HG02571 (cell line): ENCODE results near the gene TBC1D10A.

Source experiments
- ATAC-seq: cut with Tn5 transposase; IDR thresholded peaks from one replicate; pipeline ENCODE4 v1.9.1; 2021; ENCODE audit warnings: mild to moderate bottlenecking, moderate library complexity; ENCODE audit not compliant: unreplicated experiment

Gene TBC1D10A

DNA sequence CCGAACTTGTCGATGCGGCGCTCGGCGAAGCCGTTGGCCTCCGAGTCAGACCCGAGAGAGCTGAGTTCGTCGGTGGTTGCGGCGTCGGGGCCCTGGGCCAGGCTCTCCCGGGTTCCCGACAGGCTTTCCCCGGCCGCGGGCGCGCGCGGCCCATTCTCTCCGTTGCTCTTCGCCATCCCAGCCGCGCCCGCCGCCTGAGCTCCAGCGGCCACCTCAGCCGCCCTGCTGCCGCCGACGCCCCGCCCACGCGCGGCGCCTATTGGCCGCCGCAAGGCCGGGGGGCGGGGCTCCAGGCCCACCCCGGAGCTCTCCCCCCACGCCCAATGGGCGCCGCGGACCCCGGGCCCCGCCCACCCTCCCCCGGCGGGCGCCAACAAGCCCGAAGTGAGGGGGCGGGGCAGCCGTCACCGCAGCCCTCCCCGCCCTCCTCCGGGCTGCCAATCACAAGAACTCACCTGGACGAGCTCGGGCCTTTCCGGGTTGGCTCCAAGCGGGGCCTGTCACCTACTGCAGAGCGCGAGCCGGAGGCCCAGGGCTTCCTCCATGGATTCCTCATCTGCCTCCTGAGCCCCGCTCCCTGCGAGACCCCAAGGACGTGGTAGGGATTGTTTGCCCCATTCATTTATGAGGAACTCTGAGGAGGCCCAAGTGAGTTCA lies at the start of gene TBC1D10A:
TSS of gene TBC1D10A (minus strand) at position 236 of the 657 bp plus-strand sequence. CDS start at position 176, 60 bp downstream.
- peak; percentile 75 for ATAC-seq

DNA sequence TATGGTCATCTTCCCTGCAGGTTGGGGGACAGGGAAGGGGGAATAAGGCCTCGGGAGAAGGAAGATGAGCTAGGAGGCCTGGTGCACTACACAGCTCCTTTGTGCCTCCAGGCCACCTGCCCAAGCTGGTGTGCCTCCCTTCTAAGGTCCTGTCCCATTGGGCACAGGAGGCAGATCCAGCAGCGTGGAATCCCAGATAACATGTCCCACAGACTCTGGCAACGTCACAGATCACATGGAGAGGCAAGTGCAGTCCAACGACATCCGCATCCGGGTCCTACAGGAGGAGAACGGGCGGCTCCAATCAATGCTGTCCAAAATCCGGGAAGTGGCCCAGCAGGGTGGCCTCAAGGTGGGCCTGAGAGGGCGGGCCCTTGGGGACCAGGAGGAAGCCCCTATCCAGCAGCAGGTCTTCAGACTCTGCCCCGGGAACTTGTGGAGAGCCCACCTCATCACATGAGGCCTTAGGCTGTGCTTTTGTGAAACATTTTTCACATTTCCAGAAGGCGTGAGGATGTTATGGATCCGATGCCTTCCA lies 48.6 kb upstream of the TBC1D10A start:
- ATAC-seq = no peak

- ATAC-seq = no peak
Measured at GRCh38 chr22:30373331-30374325, 46.9 kb upstream of the TBC1D10A start.

DNA sequence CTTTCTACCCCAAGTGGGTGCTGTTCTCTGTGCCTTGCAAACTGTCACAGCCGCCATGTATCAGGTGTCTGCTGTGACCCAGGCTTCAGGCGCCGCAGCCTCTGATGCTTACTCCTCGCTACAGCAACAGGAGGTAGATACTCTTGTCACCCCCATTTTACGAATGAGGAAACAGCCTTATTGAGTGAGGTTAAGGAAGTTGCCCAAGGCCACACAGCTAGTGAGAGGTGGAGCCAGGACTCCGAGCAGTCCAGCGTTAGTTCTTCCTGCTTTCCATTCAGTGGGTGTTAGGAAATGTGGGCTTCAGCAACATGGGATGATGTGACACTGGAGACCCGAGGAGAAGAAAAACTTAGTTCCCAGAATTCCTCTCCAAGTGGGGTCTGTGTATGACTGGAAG lies 46.2 kb upstream of the TBC1D10A start:
- no peak for ATAC-seq

GRCh38 chr22:30371981-30372380 lies 45.2 kb upstream of the TBC1D10A start:
- ATAC-seq = no peak

DNA sequence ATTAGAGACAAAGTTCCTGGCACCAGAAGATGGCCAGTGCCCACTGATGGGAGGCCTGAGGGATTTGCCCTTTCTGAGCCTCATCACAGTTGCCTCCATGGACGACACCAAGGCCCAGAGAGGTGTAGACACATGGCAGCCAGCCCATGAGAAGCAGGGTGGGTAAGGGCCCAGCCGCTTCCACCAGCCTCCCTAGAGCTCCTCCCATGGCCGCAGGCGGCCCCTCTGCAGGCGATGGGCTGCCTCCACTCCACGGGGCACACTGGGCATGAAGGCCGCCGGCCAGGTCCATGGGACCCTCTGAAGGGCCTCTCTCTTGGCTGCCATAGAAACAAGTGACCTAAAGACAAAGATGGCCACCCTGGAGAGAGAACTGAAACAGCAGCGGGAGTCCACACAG lies 44.6 kb upstream of the TBC1D10A start:
- no peak for ATAC-seq

DNA sequence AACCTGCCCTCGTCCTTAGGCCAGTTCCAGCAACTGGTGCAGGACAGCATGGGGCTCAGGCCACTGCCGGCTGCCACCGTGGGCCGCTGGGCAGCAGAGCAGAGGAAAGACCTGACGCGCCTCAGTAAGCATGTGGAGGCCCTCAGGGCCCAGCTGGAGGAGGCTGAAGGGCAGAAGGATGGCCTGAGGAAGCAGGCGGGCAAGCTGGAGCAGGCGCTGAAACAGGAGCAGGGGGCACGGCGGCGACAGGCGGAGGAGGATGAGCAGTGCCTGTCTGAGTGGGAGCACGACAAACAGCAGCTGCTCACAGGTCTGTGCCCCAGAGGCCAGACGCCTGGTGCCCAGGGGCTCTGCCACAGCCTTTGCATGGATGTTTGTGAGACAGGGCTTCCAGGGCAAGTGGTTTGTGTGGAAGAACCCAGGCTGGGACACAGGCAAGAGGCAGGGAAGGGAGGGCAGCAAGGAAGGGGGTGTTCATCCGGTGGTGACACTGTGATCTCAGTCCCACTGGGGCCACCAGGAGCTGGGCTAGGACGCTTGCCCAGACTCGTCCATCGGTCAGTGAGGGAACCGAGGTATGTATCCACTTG lies 44.0 kb upstream of the TBC1D10A start:
- ATAC-seq = no peak

- ATAC-seq = no peak
Measured at GRCh38 chr22:30368420-30368819, 41.7 kb upstream of the TBC1D10A start.

DNA sequence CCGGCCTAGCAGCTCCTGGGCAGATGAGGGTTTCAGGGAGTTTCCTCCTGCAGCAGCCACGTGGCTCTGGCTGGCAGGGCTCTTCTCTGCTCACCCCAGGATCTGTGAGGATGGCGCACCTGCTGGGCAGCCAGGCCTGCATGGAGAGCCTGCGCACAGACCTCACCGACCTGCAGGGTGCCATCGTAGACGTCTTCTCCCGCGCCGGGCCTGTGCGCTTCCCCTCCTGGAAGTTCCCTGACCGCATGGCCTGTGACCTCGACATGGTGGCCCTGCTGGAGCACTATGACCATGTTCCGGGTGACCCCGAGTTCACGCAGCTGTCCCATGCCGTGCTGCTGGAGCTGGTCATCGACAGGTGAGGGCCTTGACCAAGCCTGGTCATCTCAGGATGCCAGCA lies 39.1 kb upstream of the TBC1D10A start:
- ATAC-seq = no peak

DNA sequence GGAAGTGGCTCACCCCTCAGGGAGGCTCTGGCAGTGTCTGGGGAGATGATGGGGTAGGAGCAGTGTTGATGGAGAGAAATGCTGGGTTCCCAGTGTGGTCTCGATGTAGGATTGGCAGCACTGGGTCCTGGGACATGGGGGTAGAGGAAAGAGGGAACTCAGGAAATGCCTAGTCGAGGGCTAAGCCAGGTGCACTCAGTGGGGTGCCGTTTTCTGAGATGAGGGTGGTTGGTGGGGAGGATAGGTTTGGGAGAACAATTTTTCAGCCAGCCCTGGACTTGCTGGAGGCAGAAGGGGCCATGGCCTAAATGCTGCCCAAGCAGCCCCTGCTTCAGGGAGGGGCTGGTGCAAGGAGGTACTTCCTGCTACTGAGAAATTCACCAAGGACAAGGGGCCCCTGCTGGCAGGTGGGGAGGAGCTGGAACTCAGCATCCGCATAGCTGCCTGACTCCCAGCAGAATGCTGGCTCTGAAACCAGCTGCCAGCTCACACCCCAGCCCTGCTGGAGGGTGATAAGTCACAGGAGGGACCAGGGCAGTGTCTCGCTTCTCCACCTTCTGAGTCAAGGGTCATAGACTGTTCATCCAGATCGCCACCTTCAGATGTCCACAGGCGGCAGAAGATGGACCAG lies 36.0 kb upstream of the TBC1D10A start:
- no peak for ATAC-seq

GRCh38 chr22:30361916-30362650 lies 35.3 kb upstream of the TBC1D10A start:
- no peak for ATAC-seq

GRCh38 chr22:30358541-30358940 lies 31.8 kb upstream of the TBC1D10A start:
- ATAC-seq = no peak

DNA sequence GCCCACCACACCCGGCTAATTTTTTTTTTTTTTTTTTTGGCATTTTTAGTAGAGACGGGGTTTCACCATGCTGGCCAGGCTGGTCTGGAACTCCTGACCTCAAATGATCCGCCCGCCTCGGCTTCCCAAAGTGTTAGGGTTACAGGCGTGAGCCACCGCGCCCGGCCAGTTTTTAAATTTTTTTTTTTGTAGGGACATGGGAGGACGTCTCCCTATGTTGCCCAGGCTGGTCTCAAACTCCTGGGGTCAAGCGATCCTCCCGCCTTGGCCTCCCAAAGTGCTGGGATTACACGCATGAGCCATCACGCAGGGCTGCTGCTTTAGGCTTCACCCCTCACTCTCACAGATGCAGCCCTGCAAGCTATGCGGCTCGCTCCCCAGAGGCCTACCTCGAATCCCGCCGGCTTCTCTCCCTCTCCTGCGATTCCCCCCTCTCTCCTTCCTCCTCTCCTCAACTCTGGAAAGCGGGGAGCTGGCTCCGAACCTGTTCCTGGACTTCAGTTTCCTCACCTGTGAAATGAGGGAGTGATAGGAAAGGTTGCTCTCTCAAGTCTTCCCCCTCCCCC lies 31.0 kb upstream of the TBC1D10A start:
- no peak for ATAC-seq

DNA sequence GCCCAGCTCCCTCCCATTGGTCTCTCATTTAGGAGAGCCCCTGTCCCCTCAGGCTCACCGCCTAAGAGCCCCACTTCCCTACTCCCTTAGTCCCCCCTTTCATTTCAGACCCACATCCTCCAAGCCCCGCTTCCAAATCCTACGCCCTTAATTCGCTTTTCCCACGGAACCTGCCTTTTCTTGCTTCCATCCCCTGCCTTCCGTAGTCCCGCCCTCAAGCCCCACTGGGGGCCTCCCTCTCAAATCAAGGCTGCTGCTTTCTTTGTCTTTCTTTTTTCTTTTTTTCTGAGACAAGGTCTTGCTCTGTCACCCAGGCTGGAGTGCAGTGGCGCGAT lies 30.5 kb upstream of the TBC1D10A start:
- no peak for ATAC-seq

DNA sequence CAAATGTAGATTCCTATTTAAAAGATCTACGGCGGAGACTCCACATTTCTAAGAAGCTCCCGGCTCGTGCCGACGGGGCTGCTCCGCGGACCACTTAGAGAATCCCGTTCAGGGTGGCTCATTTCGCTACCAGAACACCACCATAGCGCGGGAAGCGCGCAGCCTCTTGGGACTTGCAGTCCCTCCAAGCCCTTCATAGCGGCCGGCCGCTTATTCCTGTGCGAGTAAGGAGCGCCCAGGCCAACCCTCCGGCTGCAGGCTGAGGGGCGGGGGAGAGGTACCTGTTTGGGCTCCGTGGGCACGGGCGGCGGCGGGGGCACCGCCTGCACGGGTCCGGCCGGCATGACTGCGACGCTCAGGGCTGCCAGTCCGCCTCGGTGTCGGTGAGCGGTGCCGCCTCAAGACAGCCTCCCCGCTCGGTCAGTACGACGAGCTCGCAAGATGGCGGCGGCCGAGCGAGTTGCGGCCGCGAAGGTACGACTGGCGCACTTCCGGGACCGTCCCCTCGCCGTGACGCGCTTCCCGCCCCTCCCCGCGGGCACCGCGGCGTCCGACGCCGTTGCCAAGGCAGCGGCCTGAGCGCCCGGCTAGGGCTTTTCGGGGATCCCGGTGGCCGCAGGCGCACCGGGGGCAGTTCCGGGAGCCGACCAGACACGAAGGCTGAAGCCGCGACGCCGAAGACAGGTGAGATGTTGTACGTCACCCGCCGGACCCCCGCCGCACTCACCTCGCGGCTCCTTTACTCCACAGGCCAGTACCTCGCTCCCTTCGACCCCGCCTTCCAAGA lies 29.9 kb upstream of the TBC1D10A start, which contains the start of the genes CCDC157 and SF3A1:
TSS of gene CCDC157 (plus strand) at position 559 of the 787 bp plus-strand sequence. CDS start 8,994 bp downstream, outside the sequence.
TSS of gene SF3A1 (minus strand) at position 446 of the 787 bp plus-strand sequence. CDS start at position 344, 102 bp downstream.
- ATAC-seq = peak; percentile 83

- ATAC-seq = no peak
Measured at GRCh38 chr22:30354644-30355043, 27.9 kb upstream of the TBC1D10A start.

GRCh38 chr22:30351226-30351625 lies 24.5 kb upstream of the TBC1D10A start:
- ATAC-seq = no peak

GRCh38 chr22:30348809-30349208 lies 22.1 kb upstream of the TBC1D10A start:
- ATAC-seq = no peak

- ATAC-seq = no peak
Measured at GRCh38 chr22:30348404-30348803, 21.7 kb upstream of the TBC1D10A start.
